Measurements from ENCODE around the gene RNF212B.
"Not testable (repeated sequence)": the region's sequence is repeated elsewhere in the genome, so short reads cannot be mapped to it uniquely, and the experiment has no call there.

The RNF212B gene, protein sequence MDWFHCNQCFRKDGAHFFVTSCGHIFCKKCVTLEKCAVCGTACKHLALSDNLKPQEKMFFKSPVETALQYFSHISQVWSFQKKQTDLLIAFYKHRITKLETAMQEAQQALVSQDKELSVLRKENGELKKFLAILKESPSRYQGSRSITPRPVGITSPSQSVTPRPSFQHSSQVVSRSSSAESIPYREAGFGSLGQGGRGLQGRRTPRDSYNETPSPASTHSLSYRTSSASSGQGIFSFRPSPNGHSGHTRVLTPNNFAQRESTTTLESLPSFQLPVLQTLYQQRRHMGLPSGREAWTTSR

DNA sequence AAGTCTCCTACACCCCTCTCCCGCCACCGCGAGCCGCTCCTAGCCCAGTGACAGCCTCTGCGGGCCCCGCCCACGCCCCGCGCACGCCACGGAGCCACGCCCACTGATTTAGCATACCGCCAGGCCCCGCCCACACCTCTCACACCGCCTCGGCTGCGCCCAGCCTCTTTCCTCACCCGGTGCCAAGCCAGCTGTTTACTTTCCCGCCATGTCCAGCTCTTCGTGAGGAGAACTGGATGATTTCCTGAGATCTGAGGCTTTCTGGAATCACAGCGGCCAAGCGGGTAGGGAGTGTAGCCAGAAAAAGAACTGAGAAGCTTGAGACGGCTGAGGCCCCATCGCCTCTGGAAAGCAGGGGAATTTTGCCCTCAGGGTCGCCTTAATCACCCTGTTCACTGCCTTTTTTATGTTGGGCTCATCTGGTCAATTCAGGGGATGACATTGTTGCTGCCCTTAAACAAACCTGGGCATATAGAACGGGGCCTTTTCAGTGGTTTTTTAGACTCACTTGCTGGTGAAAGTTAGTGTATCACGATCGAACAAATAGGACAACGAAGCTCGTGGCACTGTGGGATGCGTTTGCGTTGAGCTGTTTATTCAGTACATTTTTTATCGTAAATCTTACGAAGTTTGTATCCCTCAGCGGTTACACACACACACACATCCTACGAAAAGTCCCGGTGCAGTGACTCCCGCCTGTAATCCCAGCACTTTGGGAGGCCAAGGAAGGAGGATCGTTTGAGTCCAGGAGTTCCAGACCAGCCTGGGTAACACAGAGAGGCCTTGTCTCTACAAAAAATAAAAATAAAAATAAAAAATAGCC, at the start of gene RNF212B:
Gene RNF212B (plus strand): TSS at position 165 of the 823 bp plus-strand sequence. CDS start 2,410 bp downstream, outside the sequence.
- peak; percentile 49 for DNase-seq

GRCh38 chr14:23193432-23193831, 44.3 kb upstream of the RNF212B start:
- DNase-seq: no peak

GRCh38 chr14:23195552-23196101, 42.1 kb upstream of the RNF212B start:
- DNase-seq: no peak

GRCh38 chr14:23196487-23196886, 41.2 kb upstream of the RNF212B start:
- DNase-seq: not testable (repeated sequence)

DNA sequence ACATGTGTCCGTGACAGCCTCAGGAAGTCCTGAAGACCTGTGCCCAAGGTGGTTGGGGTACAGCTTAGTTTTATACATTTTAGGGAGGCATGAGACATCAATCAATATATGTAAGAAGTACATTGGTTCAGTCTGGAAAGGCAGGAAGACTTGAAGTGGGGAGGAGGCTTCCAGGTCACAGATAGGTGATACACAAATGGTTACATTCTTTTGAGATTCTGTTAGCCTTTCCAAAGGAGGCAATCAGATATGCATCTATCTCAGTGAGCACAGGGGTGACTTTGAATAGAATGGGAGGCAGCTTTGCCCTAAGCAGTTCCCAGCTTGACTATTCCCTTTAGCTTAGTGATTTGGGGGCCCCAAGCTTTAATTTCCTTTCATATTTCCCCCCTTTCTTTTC, 38.6 kb upstream of the RNF212B start:
- not testable (repeated sequence) for DNase-seq

GRCh38 chr14:23202001-23202400, 35.7 kb upstream of the RNF212B start:
- DNase-seq: no peak

- no peak for DNase-seq
Observed at GRCh38 chr14:23206422-23207145, 31.2 kb upstream of the RNF212B start.

DNA sequence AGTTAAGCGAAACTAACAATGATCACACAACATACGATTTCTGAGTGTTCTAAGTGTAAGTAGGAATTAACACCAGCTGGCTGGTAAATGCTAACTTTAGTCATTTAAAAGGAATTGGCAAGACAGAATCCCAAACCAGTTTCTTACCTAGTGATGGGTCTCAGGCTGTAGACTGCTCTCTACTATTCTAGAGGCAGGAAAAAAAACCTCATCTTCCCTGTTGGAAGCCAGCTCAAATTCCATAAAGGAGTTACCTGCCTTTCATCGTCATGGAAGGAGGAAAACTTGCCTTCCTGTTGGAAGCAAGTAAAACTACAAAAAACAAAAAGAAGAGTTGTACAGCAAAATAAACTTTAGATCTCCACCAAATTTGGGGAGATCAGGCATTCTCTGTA, 30.6 kb upstream of the RNF212B start:
- no peak for DNase-seq

GRCh38 chr14:23208324-23208723, 29.4 kb upstream of the RNF212B start:
- DNase-seq: no peak

GRCh38 chr14:23209651-23210423, 27.9 kb upstream of the RNF212B start:
- no peak for DNase-seq

DNA sequence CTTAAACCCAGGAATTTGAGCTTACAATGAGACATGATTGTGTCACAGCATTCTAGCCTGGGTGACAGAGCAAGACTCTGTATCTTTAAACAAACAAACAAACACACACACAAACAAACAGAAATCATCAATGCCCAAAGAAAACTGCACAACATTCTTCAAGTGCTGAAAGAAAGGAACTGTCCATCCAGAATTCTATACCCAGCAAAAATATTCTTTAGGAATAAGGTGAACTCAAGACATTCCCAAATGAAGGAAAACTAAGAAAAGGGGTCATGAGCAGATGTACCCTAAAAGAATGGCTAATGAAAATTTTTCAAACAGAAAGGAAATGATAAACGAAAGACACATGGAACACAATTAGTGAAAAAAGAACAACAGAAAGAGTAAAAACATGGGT, 22.3 kb upstream of the RNF212B start:
- DNase-seq: no peak

GRCh38 chr14:23217032-23218020, 20.4 kb upstream of the RNF212B start:
- DNase-seq: no peak

DNA sequence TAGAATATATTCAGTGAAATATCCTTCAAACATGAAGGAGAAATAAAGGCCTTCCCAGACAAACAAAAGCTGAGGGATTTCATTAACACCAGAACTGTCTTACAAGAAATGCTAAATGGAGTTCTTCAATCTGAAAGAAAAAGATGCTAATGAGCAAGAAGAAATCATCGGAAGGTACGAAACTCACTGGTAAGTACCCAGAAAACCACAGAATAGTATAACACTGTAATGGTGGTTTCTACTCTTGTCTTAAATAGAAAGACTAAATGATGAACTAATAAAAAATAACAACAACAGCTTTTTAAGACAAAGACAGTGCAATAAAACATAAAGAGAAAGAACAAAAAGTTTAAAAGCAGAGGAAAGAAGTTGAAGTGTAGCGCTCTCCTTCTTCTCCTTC, 18.7 kb upstream of the RNF212B start:
- no peak for DNase-seq

DNA sequence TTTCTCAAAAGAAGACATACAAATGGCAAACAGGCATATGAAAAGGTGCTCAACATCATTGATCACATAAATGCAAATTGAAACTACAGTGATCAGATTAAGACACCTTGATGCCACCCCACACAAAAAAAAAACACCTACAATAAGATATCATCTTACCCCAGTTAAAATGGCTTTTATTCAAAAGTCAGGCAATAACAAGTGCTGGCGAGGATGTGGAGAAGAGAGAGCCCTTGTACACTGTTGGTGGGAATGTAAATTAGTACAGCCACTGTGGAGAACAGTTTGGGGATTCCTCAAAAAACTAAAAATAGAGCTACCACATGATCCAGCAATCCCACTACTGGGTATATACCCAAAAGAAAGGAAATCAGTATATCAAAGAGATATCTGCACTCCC, 12.8 kb upstream of the RNF212B start:
- DNase-seq: not testable (repeated sequence)

- no peak for DNase-seq
Observed at GRCh38 chr14:23227566-23227965, 10.2 kb upstream of the RNF212B start.

DNA sequence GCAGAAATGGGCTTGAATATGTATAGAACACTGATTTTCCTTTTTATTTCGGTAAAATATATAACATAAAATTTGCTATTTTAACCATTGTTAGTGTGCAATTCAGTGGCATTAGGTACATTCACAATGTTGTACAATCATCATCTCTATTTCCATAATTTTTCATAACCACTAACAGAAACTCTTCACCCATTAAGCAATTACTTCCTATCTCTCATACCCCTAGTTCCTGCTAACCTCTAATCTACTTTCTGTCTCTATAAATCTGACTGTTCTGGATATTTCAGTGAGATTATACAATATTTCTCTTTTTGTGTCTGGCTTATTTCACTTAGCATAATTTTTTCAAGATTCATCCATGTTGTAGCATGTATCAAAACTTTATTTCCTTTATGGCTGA, 8.9 kb upstream of the RNF212B start:
- DNase-seq: no peak

GRCh38 chr14:23232241-23232808, 5.4 kb upstream of the RNF212B start:
- DNase-seq: not testable (repeated sequence)

GRCh38 chr14:23240661-23241060, 2.9 kb downstream of the RNF212B start:
- DNase-seq: no peak

- DNase-seq: not testable (repeated sequence)
Observed at GRCh38 chr14:23241061-23241715, 3.5 kb downstream of the RNF212B start.

GRCh38 chr14:23242076-23242475, 4.3 kb downstream of the RNF212B start:
- no peak for DNase-seq
